Neural crest cell (in vitro differentiated cells): Measurements from ENCODE around the gene WWP2. TPM values are rescaled to one million over a fixed set of nuclear protein-coding genes. Genes with fewer than 3 reads are reported as not detected.

Experiments used
- DNase-seq: peaks from one replicate; pipeline ENCODE4 v3.0.0; 2021; ENCODE audit warnings: low read depth, mixed read lengths, low spot score
- H3K27ac Mint-ChIP-seq: one replicate; pipeline ENCODE4 v1.8.0; 2021; ENCODE audit warnings: mild to moderate bottlenecking, mixed read lengths; ENCODE audit not compliant: unreplicated experiment
- H3K27me3 Mint-ChIP-seq: 2 replicates; pipeline ENCODE4 v1.8.0; 2021; ENCODE audit warnings: low read depth, mild to moderate bottlenecking, mixed read lengths
- H3K36me3 Mint-ChIP-seq: 2 replicates; pipeline ENCODE4 v1.8.0; 2021; ENCODE audit warnings: low read depth, mild to moderate bottlenecking, mixed read lengths
- H3K4me1 Mint-ChIP-seq: 2 replicates; pipeline ENCODE4 v1.8.0; 2021; ENCODE audit warnings: mixed read lengths
- H3K4me3 Mint-ChIP-seq: one replicate; pipeline ENCODE4 v1.8.0; 2021; ENCODE audit warnings: mild to moderate bottlenecking, mixed read lengths
- H3K9me3 Mint-ChIP-seq: 2 replicates; pipeline ENCODE4 v1.8.0; 2021; ENCODE audit warnings: mixed read lengths
- total RNA-seq: library from RNA; stranded (reverse); gene quantifications from 2 replicates; pipeline ENCODE4 v1.2.1, GENCODE V29; 2021
- TF ChIP-seq, protein P1 (sequence below): fragments of 200-600 bp; sonication (generic); conservative IDR thresholded peaks from 2 replicates; pipeline ENCODE4 v1.5.0; 2021; ENCODE audit warnings: antibody characterized with exemption, mild to moderate bottlenecking

WWP2 gene
- total RNA-seq, 1 donor from 2014 or later, result 48.7 TPM

DNA sequence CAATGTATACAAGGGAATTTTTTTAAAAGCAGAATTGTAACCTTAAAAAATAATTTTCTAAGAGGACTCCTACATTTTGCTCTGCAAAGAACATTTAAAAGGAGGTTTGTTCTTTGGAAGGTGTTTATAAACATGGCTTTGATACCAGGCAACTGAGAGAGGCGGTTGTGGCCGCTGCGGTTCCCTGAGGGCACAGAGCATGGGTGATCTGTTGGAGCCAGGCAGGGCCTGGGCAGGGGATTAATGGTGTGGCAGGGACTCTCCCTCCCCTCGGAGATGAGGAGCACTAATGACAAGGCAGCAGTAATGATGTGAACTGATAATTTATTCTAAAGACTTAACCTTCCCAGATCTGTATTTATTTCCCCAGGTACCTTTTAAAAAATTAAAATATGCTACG lies 65.4 kb downstream of the WWP2 start:
- no peak for DNase-seq
- TF ChIP-seq, protein P1, sequence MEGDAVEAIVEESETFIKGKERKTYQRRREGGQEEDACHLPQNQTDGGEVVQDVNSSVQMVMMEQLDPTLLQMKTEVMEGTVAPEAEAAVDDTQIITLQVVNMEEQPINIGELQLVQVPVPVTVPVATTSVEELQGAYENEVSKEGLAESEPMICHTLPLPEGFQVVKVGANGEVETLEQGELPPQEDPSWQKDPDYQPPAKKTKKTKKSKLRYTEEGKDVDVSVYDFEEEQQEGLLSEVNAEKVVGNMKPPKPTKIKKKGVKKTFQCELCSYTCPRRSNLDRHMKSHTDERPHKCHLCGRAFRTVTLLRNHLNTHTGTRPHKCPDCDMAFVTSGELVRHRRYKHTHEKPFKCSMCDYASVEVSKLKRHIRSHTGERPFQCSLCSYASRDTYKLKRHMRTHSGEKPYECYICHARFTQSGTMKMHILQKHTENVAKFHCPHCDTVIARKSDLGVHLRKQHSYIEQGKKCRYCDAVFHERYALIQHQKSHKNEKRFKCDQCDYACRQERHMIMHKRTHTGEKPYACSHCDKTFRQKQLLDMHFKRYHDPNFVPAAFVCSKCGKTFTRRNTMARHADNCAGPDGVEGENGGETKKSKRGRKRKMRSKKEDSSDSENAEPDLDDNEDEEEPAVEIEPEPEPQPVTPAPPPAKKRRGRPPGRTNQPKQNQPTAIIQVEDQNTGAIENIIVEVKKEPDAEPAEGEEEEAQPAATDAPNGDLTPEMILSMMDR, result no peak
- H3K27me3 Mint-ChIP-seq, result no peaks in the 10 kb centered on the region
- no peaks in the 10 kb centered on the region for H3K36me3 Mint-ChIP-seq
- H3K9me3 Mint-ChIP-seq, result no peaks in the 10 kb centered on the region
- H3K4me3 Mint-ChIP-seq, result no peak overlapping the region
- H3K4me1 Mint-ChIP-seq, result peaks cover 9% of the 10 kb centered on the region
- no peak overlapping the region for H3K27ac Mint-ChIP-seq

GRCh38 chr16:69829338-69829737 lies 67.2 kb downstream of the WWP2 start:
- no peak overlapping the region for H3K27ac Mint-ChIP-seq
- H3K4me1 Mint-ChIP-seq, result peaks cover 9% of the 10 kb centered on the region
- TF ChIP-seq, protein P1, result no peak
- H3K4me3 Mint-ChIP-seq, result no peak overlapping the region
- H3K36me3 Mint-ChIP-seq, result no peaks in the 10 kb centered on the region
- H3K27me3 Mint-ChIP-seq, result no peaks in the 10 kb centered on the region
- no peak for DNase-seq
- H3K9me3 Mint-ChIP-seq, result no peaks in the 10 kb centered on the region

- H3K27ac Mint-ChIP-seq, result peak overlapping the region; percentile 87
- no peaks in the 10 kb centered on the region for H3K9me3 Mint-ChIP-seq
- H3K4me1 Mint-ChIP-seq, result peaks cover 9% of the 10 kb centered on the region
- no peaks in the 10 kb centered on the region for H3K36me3 Mint-ChIP-seq
- H3K4me3 Mint-ChIP-seq, result no peak overlapping the region
- TF ChIP-seq, protein P1, result no peak
- DNase-seq, result no peak
- no peaks in the 10 kb centered on the region for H3K27me3 Mint-ChIP-seq
Observed at GRCh38 chr16:69830146-69830533, 68.0 kb downstream of the WWP2 start.

GRCh38 chr16:69830534-69831211 lies 68.5 kb downstream of the WWP2 start:
- H3K27me3 Mint-ChIP-seq, result no peaks in the 10 kb centered on the region
- DNase-seq, result no peak
- H3K36me3 Mint-ChIP-seq, result no peaks in the 10 kb centered on the region
- H3K4me1 Mint-ChIP-seq, result peaks cover 9% of the 10 kb centered on the region
- H3K27ac Mint-ChIP-seq, result peak overlapping the region; percentile 87
- H3K4me3 Mint-ChIP-seq, result no peak overlapping the region
- TF ChIP-seq, protein P1, result no peak
- no peaks in the 10 kb centered on the region for H3K9me3 Mint-ChIP-seq

DNA sequence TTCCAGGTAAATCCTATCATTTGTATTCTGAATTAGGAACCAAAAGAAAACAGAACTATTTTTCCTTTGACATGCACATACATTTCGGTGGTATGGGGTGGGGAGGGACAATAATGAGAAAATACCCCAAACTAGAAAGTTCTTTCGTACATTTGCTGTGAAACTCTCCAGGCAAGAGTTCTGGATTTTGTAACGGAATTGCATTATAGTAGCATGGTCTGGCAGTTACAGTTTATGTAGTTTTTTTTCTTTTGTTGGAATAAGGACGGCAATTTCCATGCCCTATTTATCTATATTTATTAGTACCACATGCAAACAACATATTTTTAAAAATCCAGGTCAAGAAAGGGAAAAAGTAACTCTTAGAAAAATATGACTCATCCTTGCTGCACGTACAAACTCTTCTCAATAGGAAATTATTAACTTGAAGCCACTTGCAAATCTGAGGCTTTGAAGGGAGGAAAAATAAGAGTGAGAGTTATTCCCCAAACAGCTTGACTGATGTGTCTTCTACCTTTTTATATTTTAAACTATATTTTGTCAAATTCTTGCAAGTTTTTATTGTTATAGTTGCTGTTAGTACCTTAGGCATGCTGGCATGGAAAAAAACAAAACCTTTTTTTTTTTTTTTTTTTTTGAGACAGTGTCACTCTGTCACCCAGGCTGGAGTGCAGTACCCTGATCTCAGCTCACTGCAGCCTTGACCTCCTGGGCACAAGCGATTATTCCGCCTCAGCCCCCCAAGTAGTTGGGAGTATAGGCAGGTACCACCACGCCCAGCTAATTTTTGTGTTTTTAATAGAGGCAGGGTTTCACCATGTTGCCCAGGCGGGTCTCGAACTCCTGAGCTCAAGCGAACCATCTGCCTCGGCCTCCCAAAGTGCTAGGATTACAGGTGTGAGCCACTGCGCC lies 69.3 kb downstream of the WWP2 start:
- DNase-seq, result no peak
- Mint-ChIP-seq H3K27ac (no peak overlapping the region), H3K4me3 (no peak overlapping the region), H3K9me3 (no peaks in the 10 kb centered on the region), H3K36me3 (no peaks in the 10 kb centered on the region), H3K4me1 (peaks cover 9% of the 10 kb centered on the region), H3K27me3 (no peaks in the 10 kb centered on the region)
- TF ChIP-seq, protein P1, result no peak
